HepG2 (cell line): ENCODE data around the gene ME3.

ENCODE experiments used
- MED1 ChIP-seq: sonication (generic); formaldehyde crosslinking; IDR thresholded peaks from 2 replicates; pipeline ENCODE4 v1.4.0; 2020; ENCODE audit warnings: missing genetic modification reagents
- MED8 ChIP-seq: sonication (generic); formaldehyde crosslinking; IDR thresholded peaks from 2 replicates; pipeline ENCODE4 v1.8.1; 2023; ENCODE audit warnings: mild to moderate bottlenecking, missing genetic modification reagents; ENCODE audit not compliant: insufficient replicate concordance
- MXI1 ChIP-seq: IDR thresholded peaks from 3 replicates; pipeline ENCODE4 v1.6.1; 2012; ENCODE audit warnings: low read depth, low read length, inconsistent platforms, borderline replicate concordance
- NFIC ChIP-seq: IDR thresholded peaks from 2 replicates; pipeline ENCODE4 v1.6.1; 2012; ENCODE audit warnings: mild to moderate bottlenecking, low read length, inconsistent platforms
- SMAD1 ChIP-seq: sonication (generic); formaldehyde crosslinking; IDR thresholded peaks from 2 replicates; pipeline ENCODE4 v1.4.0; 2020; ENCODE audit warnings: missing genetic modification reagents, low read depth, mild to moderate bottlenecking, borderline replicate concordance
- TAF1 ChIP-seq: sonication (generic); formaldehyde crosslinking; IDR thresholded peaks from 2 replicates; pipeline ENCODE4 v1.4.0; 2020; ENCODE audit warnings: missing genetic modification reagents
- TCF12 ChIP-seq, 2 experiments: fragments of 450-650 bp in 1 of 2; sonication (generic) in 1 of 2; formaldehyde crosslinking in 1 of 2; IDR thresholded peaks; 2 replicates each; pipeline versions ENCODE4 v1.6.1 to v1.8.0; 2017 to 2022; ENCODE audit warnings: antibody characterized with exemption in 1 of 2, mild to moderate bottlenecking in 1 of 2, missing genetic modification reagents in 1 of 2, moderate library complexity in 1 of 2
- TRIM24 ChIP-seq: sonication (generic); formaldehyde crosslinking; IDR thresholded peaks from 2 replicates; pipeline ENCODE4 v1.8.0; 2022; ENCODE audit warnings: mild to moderate bottlenecking, missing genetic modification reagents
- ZNF136 ChIP-seq: sonication (generic); formaldehyde crosslinking; IDR thresholded peaks from 2 replicates; pipeline ENCODE4 v1.8.1; 2022; ENCODE audit warnings: low read depth, mild to moderate bottlenecking, moderate library complexity, missing genetic modification reagents
- TF ChIP-seq, protein P1 (sequence below): sonication (generic); formaldehyde crosslinking; IDR thresholded peaks from 2 replicates; pipeline ENCODE4 v1.5.0; 2020; ENCODE audit warnings: mild to moderate bottlenecking, missing genetic modification reagents, moderate library complexity
- TF ChIP-seq, protein P2 (sequence below): sonication (generic); formaldehyde crosslinking; IDR thresholded peaks from 2 replicates; pipeline ENCODE4 v1.5.0; 2020; ENCODE audit warnings: mild to moderate bottlenecking, missing genetic modification reagents, borderline replicate concordance

DNA sequence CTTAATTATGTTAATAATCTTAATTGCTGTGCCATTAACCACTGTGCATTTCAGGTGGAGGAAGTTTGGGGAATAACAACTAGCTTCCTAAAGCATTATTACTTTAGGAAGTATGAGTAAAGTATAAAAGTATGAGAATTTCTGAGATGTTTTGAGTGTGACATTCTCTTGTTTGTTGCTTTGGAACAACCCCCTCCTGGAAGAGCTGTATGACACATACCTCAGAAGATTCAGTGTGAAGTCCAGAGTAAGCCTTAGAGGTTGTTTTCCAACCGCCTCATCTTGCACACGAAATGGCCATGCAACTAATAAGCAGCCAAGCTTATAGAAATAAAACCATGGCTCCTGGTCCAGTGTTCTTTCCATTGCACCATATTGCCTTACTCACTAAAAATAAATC, 276.0 kb downstream of the ME3 start:
- no peak for TF ChIP-seq ZNF136 (CRISPR knock-in tag)
- no peak for TF ChIP-seq TAF1 (CRISPR knock-in tag)
- TF ChIP-seq, protein P1, sequence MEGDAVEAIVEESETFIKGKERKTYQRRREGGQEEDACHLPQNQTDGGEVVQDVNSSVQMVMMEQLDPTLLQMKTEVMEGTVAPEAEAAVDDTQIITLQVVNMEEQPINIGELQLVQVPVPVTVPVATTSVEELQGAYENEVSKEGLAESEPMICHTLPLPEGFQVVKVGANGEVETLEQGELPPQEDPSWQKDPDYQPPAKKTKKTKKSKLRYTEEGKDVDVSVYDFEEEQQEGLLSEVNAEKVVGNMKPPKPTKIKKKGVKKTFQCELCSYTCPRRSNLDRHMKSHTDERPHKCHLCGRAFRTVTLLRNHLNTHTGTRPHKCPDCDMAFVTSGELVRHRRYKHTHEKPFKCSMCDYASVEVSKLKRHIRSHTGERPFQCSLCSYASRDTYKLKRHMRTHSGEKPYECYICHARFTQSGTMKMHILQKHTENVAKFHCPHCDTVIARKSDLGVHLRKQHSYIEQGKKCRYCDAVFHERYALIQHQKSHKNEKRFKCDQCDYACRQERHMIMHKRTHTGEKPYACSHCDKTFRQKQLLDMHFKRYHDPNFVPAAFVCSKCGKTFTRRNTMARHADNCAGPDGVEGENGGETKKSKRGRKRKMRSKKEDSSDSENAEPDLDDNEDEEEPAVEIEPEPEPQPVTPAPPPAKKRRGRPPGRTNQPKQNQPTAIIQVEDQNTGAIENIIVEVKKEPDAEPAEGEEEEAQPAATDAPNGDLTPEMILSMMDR = no peak
- TF ChIP-seq NFIC = no peak
- TF ChIP-seq, protein P2, sequence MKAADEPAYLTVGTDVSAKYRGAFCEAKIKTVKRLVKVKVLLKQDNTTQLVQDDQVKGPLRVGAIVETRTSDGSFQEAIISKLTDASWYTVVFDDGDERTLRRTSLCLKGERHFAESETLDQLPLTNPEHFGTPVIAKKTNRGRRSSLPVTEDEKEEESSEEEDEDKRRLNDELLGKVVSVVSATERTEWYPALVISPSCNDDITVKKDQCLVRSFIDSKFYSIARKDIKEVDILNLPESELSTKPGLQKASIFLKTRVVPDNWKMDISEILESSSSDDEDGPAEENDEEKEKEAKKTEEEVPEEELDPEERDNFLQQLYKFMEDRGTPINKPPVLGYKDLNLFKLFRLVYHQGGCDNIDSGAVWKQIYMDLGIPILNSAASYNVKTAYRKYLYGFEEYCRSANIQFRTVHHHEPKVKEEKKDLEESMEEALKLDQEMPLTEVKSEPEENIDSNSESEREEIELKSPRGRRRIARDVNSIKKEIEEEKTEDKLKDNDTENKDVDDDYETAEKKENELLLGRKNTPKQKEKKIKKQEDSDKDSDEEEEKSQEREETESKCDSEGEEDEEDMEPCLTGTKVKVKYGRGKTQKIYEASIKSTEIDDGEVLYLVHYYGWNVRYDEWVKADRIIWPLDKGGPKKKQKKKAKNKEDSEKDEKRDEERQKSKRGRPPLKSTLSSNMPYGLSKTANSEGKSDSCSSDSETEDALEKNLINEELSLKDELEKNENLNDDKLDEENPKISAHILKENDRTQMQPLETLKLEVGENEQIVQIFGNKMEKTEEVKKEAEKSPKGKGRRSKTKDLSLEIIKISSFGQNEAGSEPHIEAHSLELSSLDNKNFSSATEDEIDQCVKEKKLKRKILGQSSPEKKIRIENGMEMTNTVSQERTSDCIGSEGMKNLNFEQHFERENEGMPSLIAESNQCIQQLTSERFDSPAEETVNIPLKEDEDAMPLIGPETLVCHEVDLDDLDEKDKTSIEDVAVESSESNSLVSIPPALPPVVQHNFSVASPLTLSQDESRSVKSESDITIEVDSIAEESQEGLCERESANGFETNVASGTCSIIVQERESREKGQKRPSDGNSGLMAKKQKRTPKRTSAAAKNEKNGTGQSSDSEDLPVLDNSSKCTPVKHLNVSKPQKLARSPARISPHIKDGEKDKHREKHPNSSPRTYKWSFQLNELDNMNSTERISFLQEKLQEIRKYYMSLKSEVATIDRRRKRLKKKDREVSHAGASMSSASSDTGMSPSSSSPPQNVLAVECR = no peak
- no peak for TF ChIP-seq TRIM24 (CRISPR knock-in tag)
- no peak for TF ChIP-seq MED1 (CRISPR knock-in tag)
- no peak for TF ChIP-seq TCF12 (IDR thresholded peaks at IDR 0.05)
- TF ChIP-seq TCF12 (CRISPR knock-in tag; IDR thresholded peaks at IDR 0.05) = no peak
- no peak for TF ChIP-seq MED8 (CRISPR knock-in tag)
- no peak for TF ChIP-seq SMAD1 (CRISPR knock-in tag)
- TF ChIP-seq MXI1 = no peak
